ENCODE measurements around the gene SBNO1. TPM values are rescaled to one million over a fixed set of nuclear protein-coding genes. Genes with fewer than 3 reads are reported as not detected.
"Not testable (repeated sequence)": the region's sequence is repeated elsewhere in the genome, so short reads cannot be mapped to it uniquely, and the experiment has no call there.

The SBNO1 gene
- total and polyA plus RNA-seq, 7 donors: 6.8 to 49.6 (median 30.4) TPM

GRCh38 chr12:123384318-123384993 is 19.8 kb upstream of the SBNO1 start:
- DNase-seq (peak in 1 of 2 donors; percentile 59), ATAC-seq (no peak)
- no peaks in the 10 kb centered on the region for H3K9me3 ChIP-seq
- TF ChIP-seq CTCF (IDR thresholded peaks at IDR 0.05): no peak
- no peaks in the 10 kb centered on the region for H3K36me3 ChIP-seq (ENCODE audit: insufficient read depth in 1 of 2, low read depth in 1 of 2)
- peak overlapping the region; percentile 85 for H3K27ac ChIP-seq
- intact Hi-C loops (cut with DNase I): no loop called here
- peaks cover 18% of the 10 kb centered on the region for H3K4me1 ChIP-seq
- H3K27me3 ChIP-seq (ENCODE audit: insufficient read depth in 3 of 3, low read length in 2 of 3): no peaks in the 10 kb centered on the region
- peak overlapping the region; percentile 89 for H3K4me3 ChIP-seq
- 1 to 2% (median 1%) methylated on average over 38 to 41 of the region's 41 CpGs for WGBS, 3 donors

- 87 to 95% (median 90%) methylated on average over 9 to 14 of the region's 14 CpGs for WGBS, 3 donors
- ATAC-seq (no peak), DNase-seq (no peak)
- peak overlapping the region; percentile 85 for H3K27ac ChIP-seq
- peak overlapping the region; percentile 89 for H3K4me3 ChIP-seq
- no peaks in the 10 kb centered on the region for H3K36me3 ChIP-seq (ENCODE audit: insufficient read depth in 1 of 2, low read depth in 1 of 2)
- TF ChIP-seq CTCF (IDR thresholded peaks at IDR 0.05): no peak
- intact Hi-C loops (cut with DNase I): no loop called here
- no peaks in the 10 kb centered on the region for H3K9me3 ChIP-seq
- H3K4me1 ChIP-seq: peaks cover 12% of the 10 kb centered on the region
- H3K27me3 ChIP-seq (ENCODE audit: insufficient read depth in 3 of 3, low read length in 2 of 3): no peaks in the 10 kb centered on the region
Observed at GRCh38 chr12:123382684-123383083, 18.0 kb upstream of the SBNO1 start.

- TF ChIP-seq CTCF (IDR thresholded peaks at IDR 0.05): no peak
- no peaks in the 10 kb centered on the region for H3K9me3 ChIP-seq
- H3K4me3 ChIP-seq: no peak overlapping the region
- no peaks in the 10 kb centered on the region for H3K27me3 ChIP-seq (ENCODE audit: insufficient read depth in 3 of 3, low read length in 2 of 3)
- 72 to 88% (median 84%) methylated on average over 5 of the region's 5 CpGs for WGBS, 3 donors
- ATAC-seq: no peak
- no peaks in the 10 kb centered on the region for H3K36me3 ChIP-seq (ENCODE audit: insufficient read depth in 1 of 2, low read depth in 1 of 2)
- intact Hi-C loops (cut with DNase I): no loop called here
- peaks cover 1% of the 10 kb centered on the region for H3K4me1 ChIP-seq
- DNase-seq: peak in 1 of 2 donors; percentile 8
- no peak overlapping the region for H3K27ac ChIP-seq
Observed at GRCh38 chr12:123379391-123379790, 14.7 kb upstream of the SBNO1 start.

- H3K27me3 ChIP-seq (ENCODE audit: insufficient read depth in 3 of 3, low read length in 2 of 3); ATAC-seq; H3K9me3 ChIP-seq; H3K4me3 ChIP-seq; H3K4me1 ChIP-seq; H3K27ac ChIP-seq; DNase-seq; intact Hi-C loops (cut with DNase I); H3K36me3 ChIP-seq (ENCODE audit: insufficient read depth in 1 of 2, low read depth in 1 of 2): not testable (repeated sequence)
- WGBS, 3 donors: 64 to 75% (median 69%) methylated on average over 4 to 5 of the region's 5 CpGs
Observed at GRCh38 chr12:123372415-123372814, 7.8 kb upstream of the SBNO1 start.

GRCh38 chr12:123371667-123372368 is 7.2 kb upstream of the SBNO1 start:
- H3K27ac ChIP-seq; intact Hi-C loops (cut with DNase I); ATAC-seq; H3K9me3 ChIP-seq; H3K27me3 ChIP-seq (ENCODE audit: insufficient read depth in 3 of 3, low read length in 2 of 3); H3K36me3 ChIP-seq (ENCODE audit: insufficient read depth in 1 of 2, low read depth in 1 of 2); H3K4me3 ChIP-seq; H3K4me1 ChIP-seq: not testable (repeated sequence)
- 92 to 95% (median 92%) methylated on average over 42 to 48 of the region's 48 CpGs for WGBS, 3 donors
- DNase-seq: peak in 1 of 2 donors; percentile 46

Data from psoas muscle (tissue), 8 donors.